Occipital lobe (tissue), 2 donors: ENCODE data around the gene SSH2. TPM values are rescaled to one million over a fixed set of nuclear protein-coding genes. Genes with fewer than 3 reads are reported as not detected.

Source experiments
- DNase-seq: peaks from one replicate; lab custom pipeline; 2025; lab: John Stamatoyannopoulos, UW
- total RNA-seq: library from RNA; depleted of rRNA; stranded (reverse); fragments of >200 nt; gene quantifications from one replicate; pipeline ENCODE4 v1.2.3, GENCODE V29; 2014

Gene SSH2
- total RNA-seq, 1 donor from 2014 or later, result 19.8 TPM

DNA sequence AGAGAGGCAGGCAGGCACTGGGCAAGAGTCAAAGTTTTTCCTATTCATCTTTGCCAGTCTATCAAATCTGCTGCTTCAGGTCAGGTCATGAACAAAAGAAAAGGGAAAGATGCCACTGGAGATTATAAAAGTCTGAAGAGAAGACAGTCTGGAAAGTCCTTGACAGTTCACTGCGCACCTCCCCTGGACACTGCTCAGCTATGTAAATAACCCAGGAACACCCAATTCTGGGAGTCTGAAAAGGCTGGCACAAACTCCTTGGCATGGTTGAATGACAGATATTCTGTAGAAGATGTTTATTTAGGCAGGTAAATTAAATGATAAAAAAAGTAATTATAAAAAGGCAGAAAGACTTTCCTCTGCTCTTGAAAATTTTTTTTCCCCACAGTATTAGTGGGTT, 302.1 kb downstream of the SSH2 start:
- DNase-seq, result no peak

- no peak for DNase-seq
These were observed 304.8 kb downstream of the SSH2 start for GRCh38 chr17:29625037-29625750.

- DNase-seq, result no peak
These were observed 305.4 kb downstream of the SSH2 start for GRCh38 chr17:29624586-29624985.

DNA sequence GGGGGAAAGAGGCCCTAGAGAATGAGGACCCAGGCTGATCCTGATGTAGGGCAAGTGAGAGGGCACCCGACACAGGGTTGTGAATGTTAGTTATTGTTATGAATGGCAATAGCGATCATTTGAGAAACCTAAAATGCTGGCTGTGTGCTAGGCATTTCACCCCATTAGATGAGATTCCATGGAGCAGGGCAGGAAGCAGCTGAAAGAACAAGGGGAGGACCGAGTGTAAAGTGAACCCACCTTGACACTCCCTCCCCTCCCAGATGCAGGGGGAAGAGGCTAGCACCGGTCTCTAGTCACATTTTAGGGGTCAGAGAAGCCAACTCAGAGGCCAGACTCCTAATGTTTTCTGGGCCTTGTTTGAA, 306.8 kb downstream of the SSH2 start:
- DNase-seq, result no peak

DNA sequence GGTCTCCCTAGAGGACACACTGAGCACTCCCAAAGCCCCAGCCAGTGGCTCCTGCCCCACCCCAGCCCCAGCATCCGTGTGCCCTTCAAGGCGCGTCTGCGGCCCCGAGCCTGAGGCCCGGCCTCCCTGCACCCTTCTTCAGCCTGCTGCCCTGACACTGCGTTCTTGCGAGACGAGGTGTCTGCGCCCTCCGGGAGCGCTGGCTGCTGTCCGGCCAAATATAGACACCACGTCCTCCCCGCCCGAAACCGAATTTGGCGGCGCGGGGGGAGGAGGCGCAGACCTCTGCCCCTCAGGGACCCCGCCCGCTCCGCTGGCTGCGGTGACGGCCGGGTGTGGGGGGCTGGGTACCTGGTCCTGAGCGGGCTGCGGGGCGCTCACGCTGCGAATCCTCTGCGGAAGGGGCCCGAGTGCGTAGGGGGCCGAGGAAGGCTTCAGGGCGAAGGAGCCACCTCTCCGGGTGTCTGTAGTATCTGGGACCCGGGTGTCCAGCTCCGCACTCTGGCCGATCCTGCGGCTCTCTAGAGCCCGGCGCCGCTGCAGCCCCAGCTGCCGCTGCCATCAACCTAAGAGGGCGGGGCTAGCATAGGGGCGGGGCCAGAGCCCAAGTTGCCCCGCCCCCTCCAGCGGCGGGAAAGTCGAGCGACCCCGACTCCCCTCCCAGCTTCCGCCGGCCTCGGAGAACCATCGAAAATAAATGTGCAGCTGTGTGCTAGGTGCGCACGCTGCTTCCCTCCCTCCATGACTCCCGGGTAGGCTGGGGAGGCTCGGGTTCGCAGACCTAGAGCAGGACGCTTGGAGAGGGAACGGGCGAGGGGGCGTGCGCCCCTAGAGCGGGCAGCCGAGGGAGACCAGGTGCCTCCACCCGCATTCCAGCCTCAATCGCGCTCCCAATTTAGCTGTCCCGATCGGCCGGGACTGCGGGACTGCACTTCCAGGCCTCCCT, 307.4 kb downstream of the SSH2 start, which contains the start of gene CORO6:
TSS of gene CORO6 (minus strand) at position 576 of the 946 bp plus-strand sequence. CDS start 1,491 bp downstream, outside the sequence.
- DNase-seq, result no peak

GRCh38 chr17:29621751-29622194, 308.3 kb downstream of the SSH2 start:
- DNase-seq, result no peak

DNA sequence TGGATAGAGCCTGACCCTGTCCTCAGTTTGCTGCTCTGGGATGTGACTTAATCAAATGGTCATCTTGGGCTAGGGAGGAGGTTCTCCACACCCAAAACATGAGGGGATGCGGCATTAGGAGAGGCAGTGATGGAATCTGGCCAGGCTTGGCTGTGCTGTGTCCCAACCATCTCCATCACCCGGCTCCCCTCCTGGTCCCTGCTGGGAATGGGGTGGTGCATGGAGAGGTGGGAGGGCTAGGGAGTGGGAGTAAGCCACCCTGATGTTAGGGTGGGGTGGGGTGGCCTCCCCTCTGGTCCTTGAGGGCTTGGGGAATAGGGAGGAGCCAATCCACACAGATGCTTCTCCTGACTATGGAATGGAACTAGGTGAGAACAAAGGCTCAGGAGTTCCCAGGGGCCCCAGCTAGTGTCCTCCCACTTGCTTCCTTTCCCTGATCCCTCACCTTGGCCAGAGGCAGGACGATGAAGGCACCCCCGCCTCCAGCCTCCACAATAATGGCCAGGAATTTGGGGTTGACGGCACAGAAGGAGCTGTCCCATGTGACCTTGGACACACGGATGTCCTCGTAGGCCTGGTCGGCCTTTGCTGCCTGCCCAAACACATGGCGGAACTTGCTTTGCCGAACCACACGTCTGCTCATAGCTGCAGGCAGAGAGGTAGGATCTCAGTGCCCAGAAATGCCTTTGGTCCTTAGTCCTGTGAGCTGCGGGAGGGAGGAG, 309.1 kb downstream of the SSH2 start:
- DNase-seq, result no peak

- DNase-seq, result no peak
These were observed 309.8 kb downstream of the SSH2 start for GRCh38 chr17:29620271-29620670.

GRCh38 chr17:29619251-29619650, 310.8 kb downstream of the SSH2 start:
- DNase-seq, result no peak

- DNase-seq, result no peak
These were observed 311.6 kb downstream of the SSH2 start for GRCh38 chr17:29618272-29619065.

GRCh38 chr17:29617481-29618271, 312.4 kb downstream of the SSH2 start:
- peak; percentile 70 for DNase-seq

DNA sequence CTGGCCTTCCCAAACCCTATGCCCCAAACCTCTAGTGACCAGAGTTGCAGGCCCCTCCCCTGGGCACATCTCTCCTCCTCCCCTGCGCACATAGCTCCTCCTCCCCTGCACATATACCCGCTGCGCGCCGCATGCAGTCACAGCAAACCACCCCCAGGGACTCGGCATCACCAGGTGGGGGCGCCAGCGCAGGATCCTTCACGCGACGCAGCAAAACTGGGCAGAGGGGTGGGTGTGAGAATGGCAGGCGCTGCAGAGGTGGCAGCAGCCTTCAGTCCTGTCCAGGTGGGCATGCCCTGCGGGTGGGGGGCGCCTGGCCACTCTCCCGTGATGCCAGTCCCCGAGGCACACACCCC, 312.9 kb downstream of the SSH2 start:
- DNase-seq, result peak; percentile 84

GRCh38 chr17:29616300-29617048, 313.6 kb downstream of the SSH2 start:
- no peak for DNase-seq

GRCh38 chr17:29615492-29616299, 314.3 kb downstream of the SSH2 start:
- DNase-seq, result peak; percentile 93

DNA sequence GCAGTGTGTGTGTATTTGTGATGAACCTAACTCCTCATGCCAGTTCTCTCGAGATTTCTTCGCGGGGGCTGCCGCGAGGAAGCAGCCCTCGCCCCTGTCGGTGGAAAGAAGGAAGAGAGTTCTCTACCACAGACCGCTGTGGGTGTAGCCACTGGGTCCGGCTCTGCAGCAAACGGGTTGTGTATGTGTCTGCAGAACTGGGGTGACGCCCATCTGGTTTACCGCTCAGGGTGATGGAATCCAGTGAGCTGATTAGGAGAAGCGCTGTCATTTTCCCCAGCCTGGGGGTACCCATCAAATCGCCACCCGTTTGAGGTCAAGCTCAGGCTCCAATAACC, 315.0 kb downstream of the SSH2 start:
- no peak for DNase-seq

DNA sequence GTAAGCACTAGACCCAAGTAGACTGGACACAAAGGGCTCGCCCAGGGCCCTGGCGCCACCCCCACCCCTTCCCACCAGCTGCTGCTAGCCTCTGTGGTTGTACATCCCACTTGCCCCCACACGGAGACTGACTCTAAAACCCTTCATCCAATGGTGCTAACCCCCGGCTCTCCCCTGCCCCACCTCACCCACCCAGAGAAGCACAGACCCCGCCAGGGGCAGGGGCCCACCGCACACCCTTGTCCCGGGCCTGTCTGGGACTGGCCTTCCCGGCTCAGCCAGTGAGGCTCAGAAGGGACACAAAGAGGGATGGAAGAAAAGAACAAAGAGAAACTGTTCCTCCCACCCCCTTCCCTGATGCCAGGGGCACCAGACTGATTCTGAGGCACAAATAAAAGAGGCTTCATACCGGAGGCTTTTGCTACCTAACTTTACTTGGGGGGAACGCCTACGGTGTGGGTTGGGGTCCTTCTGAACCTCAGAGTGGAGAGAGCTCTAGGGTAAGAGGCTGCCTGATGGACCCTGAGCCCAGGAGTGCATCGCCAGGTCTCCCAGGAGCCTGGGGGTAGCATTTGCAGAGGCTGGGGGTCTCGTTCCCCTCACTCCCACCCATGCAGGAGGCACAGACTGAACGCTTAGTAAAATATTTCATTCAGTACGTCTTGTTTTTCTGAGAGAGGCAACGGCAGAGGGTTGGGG, 315.5 kb downstream of the SSH2 start:
- DNase-seq, result no peak

DNA sequence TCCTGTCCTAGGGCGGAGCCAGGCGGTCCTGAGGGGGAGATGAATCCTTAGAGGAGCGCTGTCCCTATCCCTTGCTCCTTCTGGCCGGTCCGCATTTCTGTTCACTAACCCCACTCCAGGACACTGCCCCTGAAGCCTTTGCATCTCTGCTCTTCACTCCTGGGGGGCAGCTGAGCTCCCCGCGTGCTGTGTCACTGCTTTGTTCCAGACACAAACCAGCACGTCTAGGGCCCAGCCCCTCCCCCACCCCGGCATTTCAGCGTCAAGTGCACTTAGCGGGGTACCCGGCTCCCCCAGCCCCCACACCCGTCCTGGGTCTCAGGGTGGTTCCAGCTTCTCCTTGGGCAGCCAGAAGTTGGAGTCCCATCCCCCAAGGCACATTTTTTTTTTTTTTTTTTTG, 316.2 kb downstream of the SSH2 start:
- DNase-seq, result no peak

DNA sequence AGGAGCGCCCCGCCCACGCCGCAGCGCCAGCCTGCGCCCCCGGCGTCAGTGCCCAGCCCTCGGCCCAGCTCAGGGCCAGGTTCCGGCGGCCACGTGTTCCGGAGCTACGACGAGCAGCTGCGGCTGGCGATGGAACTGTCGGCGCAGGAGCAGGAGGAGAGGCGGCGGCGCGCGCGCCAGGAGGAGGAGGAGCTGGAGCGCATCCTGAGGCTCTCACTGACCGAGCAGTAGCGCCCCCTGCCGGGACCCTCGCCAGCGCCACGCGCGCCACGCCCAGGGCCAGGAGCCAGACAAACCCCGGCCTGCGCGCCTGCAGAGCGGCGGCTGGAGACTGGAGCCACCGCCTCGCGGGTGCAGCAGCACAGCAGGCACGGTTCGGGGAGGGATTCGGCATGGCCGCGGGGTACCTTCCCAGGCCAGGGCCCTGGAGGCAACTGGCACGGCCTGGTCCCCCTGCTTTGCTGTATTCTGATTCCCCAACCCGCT, 316.6 kb downstream of the SSH2 start:
- DNase-seq, result peak; percentile 81
